D341Med (cell line): ENCODE data around the gene NMS.

Experiments used
- DNase-seq: peaks from one replicate; pipeline ENCODE4 v3.0.0; 2012; ENCODE audit warnings: low spot score

Gene NMS

GRCh38 chr2:100485396-100485795 is 15.1 kb downstream of the NMS start:
- DNase-seq: no peak

GRCh38 chr2:100494712-100495111 is 24.4 kb downstream of the NMS start:
- DNase-seq: no peak

- DNase-seq: no peak
Measured at GRCh38 chr2:100502782-100503181, 32.5 kb downstream of the NMS start.

DNA sequence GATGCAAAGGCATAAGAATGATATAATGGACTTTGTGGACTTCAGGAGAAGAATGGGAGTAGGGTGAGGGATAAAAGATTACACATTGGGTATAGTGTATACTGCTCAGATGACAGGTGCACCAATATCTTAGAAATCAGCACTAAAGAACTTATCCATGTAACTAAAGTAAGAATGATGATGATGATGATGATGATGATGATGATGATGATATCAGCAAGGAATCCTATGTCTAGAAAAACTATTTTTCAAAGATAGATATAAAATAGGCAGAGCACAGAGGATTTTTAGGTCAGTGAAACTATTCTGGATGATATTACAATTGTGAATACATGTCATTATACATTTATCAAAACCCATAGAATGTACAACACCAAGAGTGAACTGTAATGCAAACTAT is 34.3 kb downstream of the NMS start:
- DNase-seq: no peak

- DNase-seq: no peak
Measured at GRCh38 chr2:100509066-100509465, 38.8 kb downstream of the NMS start.

DNA sequence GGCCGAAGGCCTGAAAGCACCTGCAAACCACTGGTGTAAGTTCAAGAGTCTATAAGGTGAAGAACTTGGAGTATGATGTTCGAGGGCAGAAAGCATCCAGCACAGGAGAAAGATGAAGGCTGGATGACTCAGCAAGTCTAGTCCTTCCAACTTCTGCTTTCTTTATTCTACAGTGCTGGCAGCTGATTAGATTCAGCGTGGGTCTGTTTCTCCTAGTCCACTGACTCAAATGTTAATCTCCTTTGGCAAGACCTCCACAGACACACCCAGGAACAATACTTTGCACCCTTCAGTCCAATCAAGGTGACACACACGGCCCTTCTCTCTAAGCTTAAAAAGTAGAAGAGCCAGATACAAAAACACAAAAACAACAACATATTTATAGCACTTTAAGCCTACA is 43.4 kb downstream of the NMS start:
- no peak for DNase-seq

- DNase-seq: no peak
Measured at GRCh38 chr2:100517556-100517955, 47.3 kb downstream of the NMS start.

DNA sequence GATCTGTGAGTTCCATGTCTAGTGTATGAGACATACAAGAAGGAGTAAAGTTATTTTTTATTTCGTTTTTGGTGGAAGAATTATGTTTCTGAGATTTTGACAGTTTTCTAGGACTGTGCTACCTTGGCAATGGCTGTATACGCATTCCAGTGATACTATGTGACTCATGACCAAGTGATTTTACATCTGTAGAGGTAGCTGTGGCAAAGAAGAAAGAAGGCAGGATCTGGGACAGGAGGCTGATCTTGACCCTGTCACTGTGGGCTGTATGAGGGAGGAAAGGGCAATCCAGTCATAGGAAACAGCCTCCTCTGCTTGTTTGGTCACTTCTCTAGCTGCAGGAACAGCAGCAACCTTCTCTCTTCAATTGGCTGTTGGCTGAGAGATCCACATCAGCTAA is 48.5 kb downstream of the NMS start:
- DNase-seq: no peak

DNA sequence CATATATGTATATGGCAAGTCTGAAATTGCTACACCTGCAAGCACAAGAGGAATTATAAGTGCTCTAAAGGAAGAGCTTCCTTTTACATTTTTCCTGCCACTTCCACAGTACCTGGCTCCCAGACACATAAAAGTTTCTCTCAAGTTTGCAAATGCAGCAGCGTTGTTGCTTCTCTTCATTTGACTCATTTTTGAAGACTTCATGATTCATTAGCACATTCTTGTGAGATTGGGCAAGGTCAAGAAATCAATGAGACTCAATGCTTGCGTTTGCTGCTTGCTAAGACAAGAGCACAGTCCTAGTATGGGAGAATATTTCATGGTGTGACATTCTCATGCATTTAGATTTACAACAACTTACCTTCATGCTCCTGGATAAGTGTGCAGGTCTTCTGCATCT is 49.9 kb downstream of the NMS start:
- no peak for DNase-seq

- no peak for DNase-seq
Measured at GRCh38 chr2:100522430-100522829, 52.1 kb downstream of the NMS start.

DNA sequence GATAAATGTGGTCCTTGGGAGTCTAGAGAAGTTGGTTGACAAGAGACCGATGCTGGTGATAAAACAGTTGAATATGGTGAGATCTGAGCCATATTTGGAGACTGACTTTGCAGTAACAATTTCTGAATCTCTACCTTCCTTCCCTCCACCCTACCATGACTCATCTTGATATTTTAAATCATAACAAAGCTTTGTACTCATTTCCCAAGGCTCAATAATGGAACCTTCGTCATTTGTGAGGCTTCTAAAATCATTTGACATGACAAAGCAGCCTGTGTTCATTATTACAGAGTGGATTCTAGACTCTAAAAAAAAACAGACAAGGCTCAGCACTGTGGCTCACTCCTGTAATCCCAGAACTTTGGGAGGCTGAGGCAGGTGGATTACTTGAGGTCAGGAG is 54.0 kb downstream of the NMS start:
- no peak for DNase-seq

- DNase-seq: no peak
Measured at GRCh38 chr2:100526868-100527267, 56.6 kb downstream of the NMS start.

GRCh38 chr2:100527440-100528015 is 57.2 kb downstream of the NMS start:
- no peak for DNase-seq

DNA sequence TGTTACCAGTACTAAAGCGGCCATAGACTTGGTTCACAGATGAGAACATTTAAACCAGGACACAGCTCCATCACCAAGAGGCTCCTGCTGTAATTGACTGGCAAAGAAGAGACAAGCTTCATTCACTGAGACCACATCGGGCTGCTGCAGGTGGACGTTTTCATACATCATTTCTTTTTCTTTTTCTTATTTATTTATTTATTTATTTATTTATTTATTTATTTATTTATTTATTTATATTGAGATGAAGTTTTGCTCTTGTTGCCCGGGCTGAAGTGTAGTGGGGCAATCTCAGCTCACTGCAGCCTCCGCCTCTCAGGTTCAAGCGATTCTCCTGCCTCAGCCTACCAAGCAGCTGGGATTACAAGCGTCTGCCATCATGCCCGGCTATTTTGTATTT is 58.9 kb downstream of the NMS start:
- no peak for DNase-seq

DNA sequence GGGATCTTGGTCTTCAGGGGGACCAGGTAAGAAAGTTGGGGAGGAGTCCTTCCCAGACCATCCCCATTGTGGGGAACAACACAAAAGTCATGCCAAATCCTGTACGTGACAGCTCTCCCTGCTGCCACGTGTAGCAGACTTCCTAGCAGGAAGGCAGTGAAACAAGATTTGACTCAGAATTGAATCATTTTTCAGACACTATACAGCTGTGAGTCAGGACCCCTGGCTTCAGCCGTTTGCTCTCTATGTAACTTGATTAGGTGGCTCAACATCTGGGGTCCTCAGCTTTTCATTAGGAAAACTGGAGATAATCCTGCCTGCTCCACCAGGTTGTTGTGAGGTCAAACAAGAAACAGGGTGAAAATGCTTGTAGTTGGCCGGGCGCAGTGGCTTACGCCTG is 59.6 kb downstream of the NMS start:
- DNase-seq: no peak
